OCI-LY1 (cell line): ENCODE data around the gene KLF1.

Experiments used
- CTCF ChIP-seq: fragments of 200-600 bp; sonication (generic), shearing (Covaris generic); IDR thresholded peaks from 2 replicates; pipeline ENCODE4 v1.5.1; 2017; ENCODE audit warnings: mild to moderate bottlenecking, antibody characterized with exemption, low read length, moderate library complexity, mixed read lengths
- EZH2 ChIP-seq: fragments of 200-600 bp; sonication (generic), shearing (Covaris generic); IDR thresholded peaks from 2 replicates; pipeline ENCODE4 v1.8.0; 2017; ENCODE audit warnings: borderline replicate concordance, mixed run types, mild to moderate bottlenecking, antibody characterized with exemption, low read length, moderate library complexity, mixed read lengths

GRCh38 chr19:12935071-12935470, 48.1 kb upstream of the KLF1 start:
- no peak for TF ChIP-seq CTCF
- TF ChIP-seq EZH2, result no peak
